Measurements from ENCODE around the gene CORIN. TPM values are rescaled to one million over a fixed set of nuclear protein-coding genes. Genes with fewer than 3 reads are reported as not detected.
A peak's percentile ranks its signal among the peaks of the same experiment; 100 is the strongest.

The CORIN gene
- polyA plus RNA-seq, 3 donors: 0.01 TPM; not detected in 2

GRCh38 chr4:47675806-47676205, 162.1 kb downstream of the CORIN start:
- H2AFZ ChIP-seq (ENCODE audit: insufficient read depth, low read depth, low read length, poor library complexity, severe bottlenecking): no peak overlapping the region
- intact Hi-C loops (cut with micrococcal nuclease): no loop called here
- DNase-seq: peak in 1 of 3 donors; percentile 10
- H3K36me3 ChIP-seq (replicated peaks in 1 of 2; ENCODE audit: control insufficient read depth in 1 of 2, insufficient read depth in 2 of 2, low read length in 2 of 2): no peaks in the 10 kb centered on the region
- no peak overlapping the region for H3K9ac ChIP-seq (ENCODE audit: insufficient read depth, low read length, poor library complexity, severe bottlenecking)
- no peaks in the 10 kb centered on the region for H3K9me3 ChIP-seq (replicated peaks in 1 of 2; ENCODE audit: control insufficient read depth in 1 of 2, insufficient read depth in 1 of 2, low read length in 2 of 2)
- no peaks in the 10 kb centered on the region for H3K27me3 ChIP-seq (ENCODE audit: control insufficient read depth in 2 of 2, insufficient read depth in 2 of 2, low read length in 2 of 2)
- H4K20me1 ChIP-seq (ENCODE audit: insufficient read depth, low read length): no peaks in the 10 kb centered on the region
- no peak overlapping the region for H3K4me3 ChIP-seq (replicated peaks in 1 of 3; ENCODE audit: low read depth in 2 of 3, low read length in 3 of 3)
- no peaks in the 10 kb centered on the region for H3K27me3 Mint-ChIP-seq (ENCODE audit: low read depth in 3 of 3)
- TF ChIP-seq, protein P1, sequence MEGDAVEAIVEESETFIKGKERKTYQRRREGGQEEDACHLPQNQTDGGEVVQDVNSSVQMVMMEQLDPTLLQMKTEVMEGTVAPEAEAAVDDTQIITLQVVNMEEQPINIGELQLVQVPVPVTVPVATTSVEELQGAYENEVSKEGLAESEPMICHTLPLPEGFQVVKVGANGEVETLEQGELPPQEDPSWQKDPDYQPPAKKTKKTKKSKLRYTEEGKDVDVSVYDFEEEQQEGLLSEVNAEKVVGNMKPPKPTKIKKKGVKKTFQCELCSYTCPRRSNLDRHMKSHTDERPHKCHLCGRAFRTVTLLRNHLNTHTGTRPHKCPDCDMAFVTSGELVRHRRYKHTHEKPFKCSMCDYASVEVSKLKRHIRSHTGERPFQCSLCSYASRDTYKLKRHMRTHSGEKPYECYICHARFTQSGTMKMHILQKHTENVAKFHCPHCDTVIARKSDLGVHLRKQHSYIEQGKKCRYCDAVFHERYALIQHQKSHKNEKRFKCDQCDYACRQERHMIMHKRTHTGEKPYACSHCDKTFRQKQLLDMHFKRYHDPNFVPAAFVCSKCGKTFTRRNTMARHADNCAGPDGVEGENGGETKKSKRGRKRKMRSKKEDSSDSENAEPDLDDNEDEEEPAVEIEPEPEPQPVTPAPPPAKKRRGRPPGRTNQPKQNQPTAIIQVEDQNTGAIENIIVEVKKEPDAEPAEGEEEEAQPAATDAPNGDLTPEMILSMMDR (IDR thresholded peaks at IDR 0.05): no peak
- H3K27ac ChIP-seq (ENCODE audit: low read depth in 1 of 2, low read length in 2 of 2): no peak overlapping the region
- H3K4me3 Mint-ChIP-seq: no peak overlapping the region
- H3K27ac Mint-ChIP-seq: peak overlapping the region in 1 of 7 donors; percentile 57
- no peaks in the 10 kb centered on the region for H3K4me1 ChIP-seq (ENCODE audit: control insufficient read depth in 1 of 2, insufficient read depth in 2 of 2, low read length in 2 of 2)
- no peaks in the 10 kb centered on the region for H3K36me3 Mint-ChIP-seq
- 100% methylated on average over 2 of the region's 2 CpGs for WGBS (ENCODE audit: insufficient coverage)
- H3K79me2 ChIP-seq (ENCODE audit: insufficient read depth, low read length): no peaks in the 10 kb centered on the region
- no peaks in the 10 kb centered on the region for H3K9me3 Mint-ChIP-seq
- peaks cover 3% of the 10 kb centered on the region for H3K4me1 Mint-ChIP-seq
- no peak overlapping the region for H3K4me2 ChIP-seq (replicated peaks; ENCODE audit: extremely low read depth, low read length, poor library complexity, severe bottlenecking)

DNA sequence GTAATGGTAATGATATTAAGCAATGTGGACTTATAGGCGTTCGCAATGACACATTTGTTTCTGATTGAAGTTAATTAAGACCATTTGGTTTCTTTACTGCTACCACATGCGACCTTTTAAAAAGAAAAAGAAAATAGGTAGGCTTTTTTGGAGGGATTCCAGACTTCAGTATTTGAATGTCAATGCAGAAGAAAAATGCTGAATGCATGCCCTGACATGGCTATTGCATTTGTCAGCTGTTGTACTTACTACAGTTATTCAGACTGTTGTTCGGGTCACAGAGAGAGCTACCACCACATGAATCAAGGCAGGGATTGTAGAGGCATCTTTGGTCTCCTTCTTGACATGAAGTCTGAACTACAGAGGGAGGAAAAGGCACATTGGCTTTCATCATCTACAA, 163.7 kb downstream of the CORIN start:
- Histone ChIP-seq H3K36me3 (replicated peaks in 1 of 2; ENCODE audit: control insufficient read depth in 1 of 2, insufficient read depth in 2 of 2, low read length in 2 of 2) (no peaks in the 10 kb centered on the region), H4K20me1 (ENCODE audit: insufficient read depth, low read length) (no peaks in the 10 kb centered on the region), H2AFZ (ENCODE audit: insufficient read depth, low read depth, low read length, poor library complexity, severe bottlenecking) (no peak overlapping the region), H3K79me2 (ENCODE audit: insufficient read depth, low read length) (no peaks in the 10 kb centered on the region), H3K27ac (ENCODE audit: low read depth in 1 of 2, low read length in 2 of 2) (no peak overlapping the region), H3K9me3 (replicated peaks in 1 of 2; ENCODE audit: control insufficient read depth in 1 of 2, insufficient read depth in 1 of 2, low read length in 2 of 2) (no peaks in the 10 kb centered on the region), H3K9ac (ENCODE audit: insufficient read depth, low read length, poor library complexity, severe bottlenecking) (no peak overlapping the region), H3K4me3 (replicated peaks in 1 of 3; ENCODE audit: low read depth in 2 of 3, low read length in 3 of 3) (no peak overlapping the region), H3K4me2 (replicated peaks; ENCODE audit: extremely low read depth, low read length, poor library complexity, severe bottlenecking) (no peak overlapping the region), H3K27me3 (ENCODE audit: control insufficient read depth in 2 of 2, insufficient read depth in 2 of 2, low read length in 2 of 2) (no peaks in the 10 kb centered on the region), H3K4me1 (ENCODE audit: control insufficient read depth in 1 of 2, insufficient read depth in 2 of 2, low read length in 2 of 2) (no peaks in the 10 kb centered on the region)
- no peaks in the 10 kb centered on the region for H3K27me3 Mint-ChIP-seq (ENCODE audit: low read depth in 3 of 3)
- H3K27ac Mint-ChIP-seq: no peak overlapping the region
- intact Hi-C loops (cut with micrococcal nuclease): loop anchor here in 1 of 2 donors (5.0 kb wide), 1 partner anchor 258 kb away; no protein-coding TSS in a partner anchor
- DNase-seq: no peak
- no peaks in the 10 kb centered on the region for H3K9me3 Mint-ChIP-seq
- peaks cover 3% of the 10 kb centered on the region for H3K4me1 Mint-ChIP-seq
- TF ChIP-seq, protein P1 (IDR thresholded peaks at IDR 0.05): no peak
- H3K4me3 Mint-ChIP-seq: no peak overlapping the region
- WGBS (ENCODE audit: insufficient coverage): 91% methylated on average over 3 of the region's 4 CpGs
- H3K36me3 Mint-ChIP-seq: no peaks in the 10 kb centered on the region
